LoVo (cell line): ENCODE results near the gene VASH1.

Experiments used
- DNase-seq: peaks from one replicate; pipeline ENCODE4 v3.0.0-alpha.2; 2016; ENCODE audit warnings: low spot score

VASH1 gene

DNA sequence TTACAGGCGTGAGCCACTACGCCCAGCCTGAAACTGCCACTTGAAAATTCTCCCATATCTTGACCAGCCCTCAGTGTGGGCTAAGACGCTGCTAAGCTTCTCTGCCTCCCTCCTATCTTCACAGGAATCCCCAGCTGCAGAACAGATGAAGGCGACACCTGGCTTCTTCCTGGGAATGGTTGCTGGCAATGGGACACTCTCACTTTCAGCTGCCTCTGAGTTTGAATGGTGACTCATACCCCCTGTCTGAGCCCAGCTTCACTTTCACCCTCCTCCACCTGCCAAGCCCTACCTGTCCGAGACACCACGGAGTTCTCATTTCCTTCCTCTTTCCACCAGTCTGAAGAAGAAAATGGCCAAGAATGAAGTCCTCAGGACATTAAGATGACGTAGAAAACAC lies 18.3 kb upstream of the VASH1 start:
- peak; percentile 34 for DNase-seq

DNA sequence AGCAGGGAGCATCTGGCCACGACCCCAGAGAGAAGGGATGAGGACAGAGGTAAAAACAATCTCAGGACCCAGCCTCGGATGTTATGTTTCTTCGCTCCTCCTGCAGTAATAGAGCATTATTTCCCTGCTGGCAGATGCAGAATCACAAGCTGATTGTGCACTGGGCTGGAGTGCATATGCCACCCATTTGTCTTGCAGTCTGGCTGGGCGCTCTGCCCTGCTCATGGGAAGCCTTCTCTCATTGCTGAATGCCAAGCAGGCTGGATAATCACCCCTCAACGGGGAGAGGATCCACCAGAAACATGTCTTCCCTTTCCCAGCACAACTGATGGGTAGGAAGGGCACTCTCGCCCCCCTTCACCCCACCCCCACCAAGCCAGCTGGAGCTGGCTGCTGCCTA lies 8.5 kb upstream of the VASH1 start:
- DNase-seq, result no peak

DNA sequence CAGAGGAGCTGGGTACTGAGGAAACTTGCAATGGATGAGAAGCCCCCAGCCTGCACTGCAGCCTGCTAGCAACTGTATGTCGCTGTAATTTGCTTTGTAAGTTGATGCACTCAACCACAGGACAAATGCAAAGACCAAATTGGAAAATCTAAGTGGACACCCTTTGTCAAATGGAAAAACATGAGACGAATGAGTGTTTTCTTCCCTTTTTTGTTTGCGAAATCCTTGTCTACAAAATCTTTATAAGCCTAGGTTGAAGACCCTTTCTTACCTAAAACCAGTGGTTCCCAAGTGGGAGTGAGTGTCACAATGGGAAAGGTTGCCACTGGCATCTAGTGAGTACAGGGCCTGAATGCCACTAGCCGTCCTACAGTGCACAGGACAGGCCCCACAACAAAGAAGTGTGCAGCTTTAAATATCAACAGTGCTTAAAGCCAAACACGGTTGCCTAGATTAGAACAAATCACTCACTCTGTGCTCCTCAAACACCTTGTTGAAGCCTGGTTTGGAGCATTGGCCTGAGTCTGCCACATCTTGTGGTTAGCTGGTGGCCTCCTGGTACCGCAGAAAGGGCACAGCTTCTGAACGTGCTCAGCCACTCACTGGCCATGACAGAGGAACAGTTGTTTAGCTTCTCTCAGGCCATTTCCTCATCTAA lies 7.6 kb upstream of the VASH1 start:
- no peak for DNase-seq

DNA sequence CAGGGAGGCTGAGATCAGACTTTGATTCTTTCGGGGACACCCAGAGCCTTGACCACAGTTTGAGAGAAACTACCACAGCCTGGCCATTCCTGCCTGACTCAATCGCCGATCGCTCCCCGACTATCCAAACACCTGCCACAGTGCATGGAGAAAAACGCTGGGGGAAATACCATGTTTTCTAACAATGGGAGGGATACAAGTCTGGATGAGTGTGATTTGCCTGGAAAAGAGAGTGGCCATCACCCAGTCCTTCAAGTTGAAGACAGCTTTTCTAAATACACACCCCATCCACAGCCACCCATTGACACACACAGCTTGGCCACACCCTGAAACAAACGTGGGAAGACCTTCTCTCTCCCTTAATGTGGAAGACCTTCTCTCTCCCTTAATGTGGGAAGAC lies 6.7 kb upstream of the VASH1 start:
- no peak for DNase-seq

DNA sequence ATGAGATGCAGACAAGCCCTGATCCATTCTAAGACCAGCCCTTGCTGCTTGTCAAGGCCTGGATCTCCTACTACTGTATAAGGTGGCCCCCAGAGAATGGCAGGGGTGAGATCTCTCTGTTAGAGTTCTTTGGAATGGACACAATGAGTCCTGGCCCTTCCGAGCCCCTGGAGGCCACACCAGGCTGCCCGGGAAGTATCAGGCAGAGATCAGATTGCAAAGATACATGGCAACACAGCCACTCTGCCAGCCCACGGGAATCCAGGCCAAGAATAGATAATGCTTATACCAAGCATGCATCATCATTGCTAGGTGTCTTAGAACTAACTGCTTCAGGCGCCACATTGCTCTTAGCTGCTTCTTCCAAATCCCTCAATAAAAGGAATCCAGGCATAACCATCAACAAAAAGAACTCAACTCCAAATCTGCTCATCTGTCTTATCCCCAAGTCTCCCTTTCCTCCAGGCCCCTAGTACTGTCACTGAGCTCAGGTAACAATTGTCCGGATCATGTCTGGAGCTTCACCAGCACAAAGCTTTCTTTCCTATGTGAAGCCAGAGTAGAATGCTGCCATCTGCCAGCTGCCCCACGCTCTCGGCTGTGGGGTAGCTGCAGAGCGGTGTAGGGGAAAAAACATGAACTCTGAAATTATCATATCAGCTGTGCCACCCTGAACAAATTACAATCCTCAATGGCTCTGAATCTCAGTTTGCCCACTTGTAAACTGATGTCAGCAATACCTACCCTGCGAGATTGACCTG lies 5.5 kb upstream of the VASH1 start:
- no peak for DNase-seq

DNA sequence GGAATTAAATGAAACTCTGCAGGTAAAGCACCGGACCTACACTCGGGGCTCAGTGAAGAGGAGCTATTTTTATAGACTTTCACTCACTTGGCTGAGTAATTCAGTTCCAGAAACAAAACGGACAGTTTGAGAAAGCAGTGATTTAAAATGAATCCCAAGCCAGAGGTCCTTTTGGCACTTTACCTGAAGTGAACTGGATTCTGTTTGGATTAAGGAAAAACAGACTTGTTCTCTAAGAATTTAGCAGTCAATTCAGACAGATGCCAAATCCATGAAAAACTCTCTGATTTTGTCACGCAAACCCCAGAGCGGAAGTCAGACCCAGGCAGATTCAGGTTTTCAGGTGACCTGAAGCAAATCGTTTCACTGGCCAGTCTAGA lies 4.9 kb upstream of the VASH1 start:
- DNase-seq, result no peak

DNA sequence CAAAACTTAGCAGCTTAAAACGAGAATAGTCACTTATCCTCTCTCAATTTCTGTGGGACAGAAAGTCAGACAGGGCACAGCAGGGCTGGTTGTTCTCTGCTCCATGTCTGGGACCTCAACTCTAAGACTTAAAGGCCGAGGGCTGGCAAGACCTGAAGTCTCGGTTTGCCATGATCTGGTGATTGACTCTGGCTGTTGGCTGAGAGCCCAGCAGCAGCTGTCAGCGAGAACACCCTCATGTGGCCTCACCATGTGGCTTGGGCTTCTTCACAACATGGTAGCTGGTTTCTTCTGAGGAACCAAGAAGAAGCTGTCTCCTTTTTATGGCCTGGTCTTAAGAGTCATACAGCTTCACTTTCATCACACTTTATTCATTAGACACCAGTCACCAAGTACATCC lies 1.7 kb upstream of the VASH1 start:
- no peak for DNase-seq

DNA sequence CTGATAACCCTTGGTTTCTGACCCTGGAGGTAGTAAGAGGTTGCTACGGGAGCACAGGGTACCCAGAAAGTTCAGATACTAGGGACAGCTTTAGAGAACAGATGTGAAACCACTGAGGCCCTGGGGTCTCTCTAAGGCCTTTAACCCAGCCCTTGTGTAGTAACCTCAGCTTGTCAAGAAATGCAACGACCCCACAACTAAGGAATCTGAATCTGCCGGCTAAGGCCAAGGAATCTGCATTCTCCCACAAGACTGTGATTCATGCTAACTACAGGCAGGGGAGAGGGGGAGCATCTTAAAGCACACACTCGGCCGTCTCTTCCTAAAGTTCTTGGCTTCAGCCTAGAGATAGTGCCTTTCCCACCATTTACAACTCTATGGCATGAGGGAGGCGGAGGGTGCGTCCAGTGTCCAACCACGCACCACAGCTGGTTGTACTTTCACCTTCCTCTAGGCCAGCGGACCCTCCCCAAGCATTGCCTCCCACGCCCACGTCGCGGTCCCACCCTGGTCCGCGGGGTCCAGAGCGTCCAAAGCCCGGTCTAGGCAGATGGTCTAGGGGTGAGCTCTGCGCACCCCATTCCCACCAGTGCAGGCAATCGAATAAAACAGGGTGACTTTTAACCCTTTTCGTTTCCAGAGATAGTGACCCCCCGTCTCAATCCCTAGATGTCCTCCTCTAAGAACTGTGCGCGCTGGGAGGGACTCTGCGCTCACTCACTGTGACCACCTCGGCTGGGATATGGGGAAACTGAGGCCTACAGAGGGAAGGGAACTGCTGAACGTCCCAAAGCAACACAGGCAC lies 735 bp upstream of the VASH1 start:
- DNase-seq, result no peak

DNA sequence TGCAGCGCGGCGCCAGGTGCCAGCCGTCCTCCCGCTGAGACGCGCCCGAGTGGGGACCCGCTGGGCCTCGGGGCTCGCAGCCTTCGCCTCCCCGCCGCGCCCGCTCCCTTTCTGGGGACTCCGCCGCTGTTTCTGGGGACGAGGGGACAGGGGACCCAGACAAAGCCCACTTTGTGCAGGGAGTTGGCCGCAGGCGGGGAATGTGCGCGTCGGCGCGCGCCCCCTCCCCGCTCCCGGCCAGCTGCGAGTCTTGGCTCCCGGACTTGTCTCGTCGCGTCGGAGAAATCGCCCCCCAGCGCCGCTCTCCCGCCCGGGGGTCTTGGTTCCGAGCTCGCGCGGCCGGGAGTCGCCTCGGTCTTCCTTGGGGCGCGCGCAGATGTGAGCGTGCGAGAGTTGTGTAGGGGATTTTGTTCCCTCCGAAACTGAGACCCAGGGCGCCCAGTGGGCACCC lies 717 bp downstream of the VASH1 start:
- DNase-seq, result no peak

DNA sequence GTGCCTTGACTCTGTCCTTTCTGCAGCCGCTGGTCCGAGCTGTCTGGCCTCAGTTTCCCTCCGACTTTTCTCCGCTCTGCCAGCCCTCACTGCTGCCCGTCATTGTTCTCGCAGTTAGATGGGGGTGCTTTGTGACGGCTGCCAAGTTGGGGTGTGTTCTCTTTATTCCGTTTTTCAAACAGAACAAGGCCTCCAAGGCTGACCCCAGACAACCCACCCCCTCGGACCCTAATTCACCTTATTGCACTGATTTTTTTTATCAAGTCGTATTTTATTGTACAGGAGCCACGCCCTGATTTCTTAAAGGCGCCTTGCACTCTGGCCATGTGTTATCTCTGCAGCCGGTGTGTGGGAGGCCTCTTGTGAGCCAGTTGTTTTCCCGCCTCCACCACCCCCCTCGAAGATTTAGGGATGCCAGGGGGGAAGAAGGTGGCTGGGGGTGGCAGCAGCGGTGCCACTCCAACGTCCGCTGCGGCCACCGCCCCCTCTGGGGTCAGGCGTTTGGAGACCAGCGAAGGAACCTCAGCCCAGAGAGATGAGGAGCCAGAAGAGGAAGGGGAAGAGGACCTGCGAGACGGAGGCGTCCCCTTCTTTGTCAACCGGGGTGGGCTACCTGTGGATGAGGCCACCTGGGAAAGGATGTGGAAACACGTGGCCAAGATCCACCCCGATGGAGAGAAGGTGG lies 1.3 kb downstream of the VASH1 start:
- DNase-seq, result no peak

DNA sequence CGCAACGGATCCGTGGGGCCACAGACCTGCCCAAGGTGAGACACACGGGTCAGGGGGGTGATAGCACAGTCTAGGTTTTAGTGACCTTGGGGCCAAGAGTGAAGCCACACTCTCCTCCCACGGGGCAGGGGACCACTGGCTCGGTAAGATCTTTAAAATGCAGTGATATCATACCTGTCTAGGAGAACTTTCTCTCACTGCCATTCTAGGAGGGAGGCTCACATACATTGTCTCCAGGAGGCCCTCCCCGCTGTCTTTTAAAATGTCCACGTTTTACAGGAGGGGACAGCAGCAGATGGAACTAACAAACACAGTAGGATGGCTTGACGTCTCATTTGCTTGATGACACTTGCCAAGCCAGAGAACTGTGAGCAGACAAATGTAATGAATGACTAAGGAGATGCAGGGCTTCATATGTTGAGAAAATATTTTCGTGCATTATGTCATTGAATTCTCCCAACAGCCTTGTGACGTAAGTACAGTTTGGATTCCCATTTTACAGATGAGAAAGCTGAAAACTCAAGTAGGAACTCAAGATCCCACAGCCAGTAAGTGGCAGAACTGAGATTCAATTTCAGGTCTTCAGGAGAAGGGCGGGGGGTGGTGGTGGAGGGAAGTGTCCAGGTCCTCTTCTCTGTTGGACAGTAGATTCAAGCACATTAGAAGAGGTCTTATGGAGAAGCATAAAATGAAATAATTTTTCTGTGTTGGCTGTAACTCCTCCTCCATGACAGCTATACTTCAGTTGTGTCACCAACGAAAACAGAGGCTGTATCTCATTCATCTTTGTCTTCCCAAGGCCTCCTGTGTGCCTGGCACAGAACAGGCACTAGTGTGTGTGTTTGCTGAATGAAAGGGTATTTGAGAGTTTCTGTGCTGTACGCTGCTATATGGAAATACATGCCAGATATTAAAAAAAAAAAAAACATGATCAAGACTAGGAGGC lies 2.1 kb downstream of the VASH1 start:
- no peak for DNase-seq

DNA sequence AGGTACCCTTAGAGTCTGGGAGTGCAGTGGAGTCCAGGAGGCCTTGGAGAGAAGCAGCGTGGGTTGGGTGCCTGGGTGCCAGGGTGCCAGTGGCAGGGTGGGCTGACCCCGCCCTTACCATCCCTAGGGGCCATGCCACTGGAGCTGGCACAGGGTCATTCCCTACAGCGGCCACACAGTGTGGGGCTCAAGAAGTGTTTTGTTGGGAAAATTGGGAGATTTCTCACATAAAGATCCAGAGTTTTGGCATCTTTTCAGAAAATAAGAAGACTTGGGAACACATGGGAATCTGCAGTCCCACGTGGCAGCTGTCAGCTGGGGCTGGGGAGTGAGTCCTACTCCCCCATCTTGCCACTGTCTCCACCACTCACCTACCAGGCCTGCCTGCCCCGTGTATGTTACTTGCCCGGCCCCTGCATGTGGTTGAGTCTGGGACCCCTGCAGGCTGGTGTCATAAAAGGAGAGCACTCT lies 4.2 kb downstream of the VASH1 start:
- DNase-seq, result no peak

DNA sequence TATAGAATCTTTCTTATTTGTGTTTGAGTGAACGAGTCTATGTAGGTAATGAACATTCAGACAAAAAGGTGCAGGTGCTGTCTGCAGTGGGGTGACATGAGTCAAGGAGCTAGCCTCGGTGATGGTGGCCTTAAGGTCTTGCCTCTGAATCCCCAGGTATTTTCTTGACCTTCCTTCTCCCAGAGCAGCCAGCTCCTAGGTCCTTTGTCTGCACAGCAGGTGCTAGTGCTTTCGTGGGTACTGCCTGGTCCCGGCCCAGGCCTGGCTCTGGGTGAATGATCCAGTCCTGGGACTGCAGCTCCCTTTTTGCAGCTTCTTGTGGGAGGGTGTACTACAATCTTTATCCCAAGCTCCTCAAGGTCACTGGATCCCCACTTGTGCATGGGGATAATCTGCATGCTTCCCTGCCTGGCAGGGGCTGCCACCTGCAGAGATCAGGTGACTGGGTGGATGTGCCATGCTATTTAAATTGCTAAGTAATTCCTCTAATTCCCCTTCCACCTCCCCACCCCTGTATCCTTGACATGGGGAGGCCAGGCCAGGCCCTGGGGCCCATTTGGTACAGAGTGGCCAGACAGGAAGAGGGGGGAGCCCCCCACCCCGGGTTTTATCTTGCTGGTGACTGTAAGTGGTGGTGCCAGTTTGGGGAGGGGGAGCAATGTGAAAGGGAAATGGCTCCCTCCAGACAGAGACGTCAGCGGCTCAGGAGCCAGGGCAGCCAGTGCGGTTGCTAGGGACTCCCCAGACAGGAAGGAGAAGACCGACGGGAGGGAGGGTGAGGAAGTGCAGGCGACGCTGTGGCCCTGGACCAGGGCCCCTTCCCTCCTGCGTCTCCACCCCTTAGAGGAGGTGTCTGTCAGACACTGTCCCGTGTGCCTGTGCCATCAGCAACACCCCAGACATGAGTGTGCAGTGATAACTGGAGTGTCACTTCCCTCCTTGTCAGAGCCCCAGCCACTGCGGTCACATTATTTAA lies 6.7 kb downstream of the VASH1 start:
- no peak for DNase-seq

DNA sequence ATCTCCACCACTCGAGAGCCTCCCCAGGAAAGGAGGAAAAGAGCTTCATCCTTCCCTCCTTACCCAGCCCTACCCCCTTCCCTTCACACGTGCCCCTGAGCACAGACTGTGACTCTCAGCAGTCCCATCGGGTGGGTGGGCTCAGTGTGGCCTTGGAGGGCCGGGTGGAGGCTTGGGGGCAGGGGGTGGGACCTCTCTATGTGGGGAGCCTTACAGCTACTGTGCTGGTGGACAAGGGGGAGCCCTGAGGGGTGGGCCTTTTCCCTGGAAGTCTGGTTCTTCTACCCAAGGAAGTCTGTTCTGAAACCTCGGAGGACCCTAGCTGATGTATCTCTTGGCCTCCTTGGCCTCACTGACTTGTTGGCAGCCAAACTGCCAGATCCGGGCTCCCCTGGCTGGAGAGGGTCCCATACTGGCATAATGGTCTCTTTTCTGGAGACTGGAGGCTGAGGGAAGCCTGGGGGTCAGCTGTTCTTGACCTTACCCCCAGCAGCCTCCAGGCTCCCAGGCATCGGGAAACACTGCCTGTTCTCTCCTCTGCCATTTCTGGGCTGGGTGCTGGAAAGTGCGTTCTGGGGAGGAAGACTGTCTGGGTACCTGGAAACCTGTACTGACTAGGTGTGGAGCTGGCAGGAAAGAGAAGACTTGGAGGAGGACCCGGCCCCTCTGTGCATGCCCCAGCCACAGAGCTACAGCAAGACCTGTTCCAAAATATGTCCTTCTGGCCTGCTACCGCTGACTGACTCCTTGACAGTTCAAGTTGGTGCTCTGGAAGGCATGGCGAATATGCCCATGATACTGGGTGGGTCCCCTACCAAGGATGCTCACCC lies 7.6 kb downstream of the VASH1 start:
- no peak for DNase-seq

DNA sequence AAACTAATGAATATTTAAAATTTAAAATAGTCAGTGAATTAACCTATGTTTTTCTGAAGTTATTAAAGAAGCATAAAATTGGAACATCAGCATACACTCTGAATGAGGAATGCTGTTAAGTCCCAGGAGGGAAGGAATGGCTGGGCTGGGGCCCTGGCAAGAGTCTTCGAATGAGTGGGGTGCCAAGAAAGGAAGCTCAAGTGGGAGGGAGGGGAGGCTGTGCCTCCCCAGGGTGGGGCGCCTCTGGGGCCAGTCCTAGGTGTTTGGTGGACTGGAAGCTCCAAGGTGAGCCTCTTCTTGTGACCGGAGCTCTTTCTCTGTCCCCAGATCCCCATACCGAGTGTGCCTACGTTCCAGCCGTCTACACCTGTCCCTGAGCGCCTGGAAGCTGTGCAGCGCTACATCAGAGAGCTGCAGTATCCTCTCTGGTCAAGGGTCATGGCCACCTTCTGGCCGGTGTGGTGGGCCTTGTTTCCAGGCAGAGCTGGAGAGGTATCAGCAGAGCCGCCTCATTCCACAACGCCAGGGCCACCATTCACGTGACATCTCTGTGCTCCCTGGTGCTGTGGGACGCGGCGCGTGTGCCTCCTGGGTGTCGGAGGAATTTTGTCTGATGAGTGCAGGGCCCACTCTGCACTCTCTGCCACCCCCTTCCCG lies 8.5 kb downstream of the VASH1 start:
- DNase-seq, result no peak

DNA sequence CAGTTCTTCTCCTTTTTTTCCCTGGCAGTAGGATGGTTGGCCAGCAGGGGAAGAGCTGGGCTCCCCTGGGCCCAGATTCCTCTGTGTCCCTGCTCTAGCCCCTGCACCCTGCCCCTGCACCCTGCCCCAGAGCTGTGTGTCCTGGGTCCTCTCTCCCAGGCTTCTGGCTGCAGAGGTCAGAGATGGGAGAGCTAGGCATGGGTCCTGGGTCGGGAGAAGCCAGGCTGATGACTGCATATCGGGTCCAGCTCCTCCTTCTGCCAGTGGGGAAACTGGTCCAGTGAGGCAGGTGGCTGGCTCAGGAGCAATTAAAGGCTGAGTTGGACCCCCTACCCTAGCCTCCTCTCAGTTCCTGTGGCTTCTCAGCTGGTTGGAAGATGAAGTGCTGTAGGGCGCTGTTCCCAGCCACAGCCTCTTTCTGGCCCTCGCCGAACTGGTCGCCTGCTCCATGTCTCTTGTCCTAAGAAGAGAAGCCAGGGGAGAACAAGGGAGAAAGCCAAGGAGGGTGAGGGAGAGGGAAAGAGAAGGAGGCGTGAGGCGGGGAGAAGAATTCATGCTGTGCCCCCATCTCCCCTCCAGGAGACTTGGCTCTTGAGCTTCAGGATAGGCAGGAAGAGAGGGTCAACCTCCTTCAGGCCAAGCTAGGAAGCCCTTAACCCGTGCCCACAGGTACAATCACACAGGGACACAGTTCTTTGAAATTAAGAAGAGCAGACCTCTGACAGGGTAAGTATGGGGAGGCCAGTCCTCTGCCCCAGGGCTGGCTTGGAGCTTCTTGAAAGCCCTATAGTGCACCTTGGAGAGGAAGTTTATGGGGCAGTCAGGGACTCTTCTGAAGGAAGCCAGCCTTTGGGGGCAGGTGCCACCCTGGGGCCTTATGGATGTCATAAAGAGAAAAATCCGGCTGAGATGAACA lies 9.5 kb downstream of the VASH1 start:
- DNase-seq, result no peak

DNA sequence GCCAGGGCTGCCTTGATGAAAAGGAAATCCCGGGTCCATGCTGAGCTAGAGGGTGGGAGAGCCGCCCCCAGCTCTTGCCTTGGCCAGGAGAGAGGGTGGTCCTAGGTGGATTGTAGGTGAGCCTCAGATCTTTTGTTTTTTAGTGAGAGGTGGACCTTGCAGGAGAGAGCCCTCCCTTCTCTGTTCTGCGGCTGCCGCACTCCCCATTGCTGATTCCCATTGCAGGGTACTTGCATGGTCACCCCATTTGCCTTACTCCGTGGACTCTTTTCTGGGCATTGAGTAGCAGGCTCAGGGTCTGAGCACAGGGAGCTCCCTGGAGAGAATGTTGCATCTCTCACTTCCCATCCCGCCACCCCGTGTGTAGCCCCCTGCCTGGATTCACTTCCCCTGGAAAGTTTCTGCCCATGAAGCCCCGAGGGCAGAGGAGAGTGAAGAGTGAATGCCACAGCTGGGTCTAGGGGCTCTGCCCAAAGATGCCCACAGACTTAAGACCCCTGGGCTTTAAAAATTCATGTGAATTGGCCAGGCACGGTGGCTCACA lies 10.2 kb downstream of the VASH1 start:
- DNase-seq, result no peak
